ENCODE results near the gene TBC1D22A. TPM values are rescaled to one million over a fixed set of nuclear protein-coding genes. Genes with fewer than 3 reads are reported as not detected.
A peak's percentile ranks its signal among the peaks of the same experiment; 100 is the strongest.

Gene TBC1D22A
- total and polyA plus RNA-seq, 2 donors from 2014 or later: 24.6 to 39.4 TPM

GRCh38 chr22:47133061-47133969, 370.9 kb downstream of the TBC1D22A start:
- Histone ChIP-seq H3K9me3 (ENCODE audit: control insufficient read depth in 2 of 3, insufficient read depth in 1 of 3, low read length in 3 of 3) (no peaks in the 10 kb centered on the region), H3K4me3 (ENCODE audit: low read length in 3 of 3) (no peak overlapping the region), H3K4me1 (ENCODE audit: control insufficient read depth in 2 of 3, insufficient read depth in 2 of 3, low read depth in 1 of 3, low read length in 3 of 3) (no peaks in the 10 kb centered on the region), H3K9ac (ENCODE audit: low read length in 3 of 3) (no peak overlapping the region), H3K27ac (ENCODE audit: low read depth in 2 of 2, low read length in 2 of 2) (no peak overlapping the region), H3K36me3 (ENCODE audit: control insufficient read depth in 2 of 3, insufficient read depth in 3 of 3, low read length in 3 of 3) (no peaks in the 10 kb centered on the region), H3K27me3 (ENCODE audit: control insufficient read depth, insufficient read depth, low read length) (no peaks in the 10 kb centered on the region)
- DNase-seq (peak in 2 of 5 donors; percentile 26 to 68), FAIRE-seq (no peak)
- intact Hi-C loops (cut with DNase I): no loop called here
- TF ChIP-seq CTCF (IDR thresholded peaks at IDR 0.05; ENCODE audit: borderline replicate concordance, extremely low read depth, insufficient read depth): no peak

- Histone ChIP-seq H3K9ac (ENCODE audit: low read length in 3 of 3) (no peak overlapping the region), H3K4me3 (ENCODE audit: low read length in 3 of 3) (no peak overlapping the region), H3K9me3 (ENCODE audit: control insufficient read depth in 2 of 3, insufficient read depth in 1 of 3, low read length in 3 of 3) (no peaks in the 10 kb centered on the region), H3K27ac (ENCODE audit: low read depth in 2 of 2, low read length in 2 of 2) (no peak overlapping the region), H3K27me3 (ENCODE audit: control insufficient read depth, insufficient read depth, low read length) (no peaks in the 10 kb centered on the region), H3K36me3 (ENCODE audit: control insufficient read depth in 2 of 3, insufficient read depth in 3 of 3, low read length in 3 of 3) (no peaks in the 10 kb centered on the region), H3K4me1 (ENCODE audit: control insufficient read depth in 2 of 3, insufficient read depth in 2 of 3, low read depth in 1 of 3, low read length in 3 of 3) (no peaks in the 10 kb centered on the region)
- DNase-seq: no peak
- intact Hi-C loops (cut with DNase I): no loop called here
- TF ChIP-seq CTCF (IDR thresholded peaks at IDR 0.05; ENCODE audit: borderline replicate concordance, extremely low read depth, insufficient read depth): no peak
- FAIRE-seq: no peak
Observed at GRCh38 chr22:47134222-47134621, 371.8 kb downstream of the TBC1D22A start.

GRCh38 chr22:47135338-47135737, 372.9 kb downstream of the TBC1D22A start:
- Histone ChIP-seq H3K4me3 (ENCODE audit: low read length in 3 of 3) (no peak overlapping the region), H3K9me3 (ENCODE audit: control insufficient read depth in 2 of 3, insufficient read depth in 1 of 3, low read length in 3 of 3) (no peaks in the 10 kb centered on the region), H3K4me1 (ENCODE audit: control insufficient read depth in 2 of 3, insufficient read depth in 2 of 3, low read depth in 1 of 3, low read length in 3 of 3) (no peaks in the 10 kb centered on the region), H3K36me3 (ENCODE audit: control insufficient read depth in 2 of 3, insufficient read depth in 3 of 3, low read length in 3 of 3) (no peaks in the 10 kb centered on the region), H3K9ac (ENCODE audit: low read length in 3 of 3) (no peak overlapping the region), H3K27ac (ENCODE audit: low read depth in 2 of 2, low read length in 2 of 2) (no peak overlapping the region), H3K27me3 (ENCODE audit: control insufficient read depth, insufficient read depth, low read length) (no peaks in the 10 kb centered on the region)
- TF ChIP-seq CTCF (IDR thresholded peaks at IDR 0.05; ENCODE audit: borderline replicate concordance, extremely low read depth, insufficient read depth): no peak
- FAIRE-seq (no peak), DNase-seq (no peak)
- intact Hi-C loops (cut with DNase I): no loop called here
